Measurements from ENCODE around the gene ATRAID.
A peak's percentile ranks its signal among the peaks of the same experiment; 100 is the strongest.

Gene ATRAID

DNA sequence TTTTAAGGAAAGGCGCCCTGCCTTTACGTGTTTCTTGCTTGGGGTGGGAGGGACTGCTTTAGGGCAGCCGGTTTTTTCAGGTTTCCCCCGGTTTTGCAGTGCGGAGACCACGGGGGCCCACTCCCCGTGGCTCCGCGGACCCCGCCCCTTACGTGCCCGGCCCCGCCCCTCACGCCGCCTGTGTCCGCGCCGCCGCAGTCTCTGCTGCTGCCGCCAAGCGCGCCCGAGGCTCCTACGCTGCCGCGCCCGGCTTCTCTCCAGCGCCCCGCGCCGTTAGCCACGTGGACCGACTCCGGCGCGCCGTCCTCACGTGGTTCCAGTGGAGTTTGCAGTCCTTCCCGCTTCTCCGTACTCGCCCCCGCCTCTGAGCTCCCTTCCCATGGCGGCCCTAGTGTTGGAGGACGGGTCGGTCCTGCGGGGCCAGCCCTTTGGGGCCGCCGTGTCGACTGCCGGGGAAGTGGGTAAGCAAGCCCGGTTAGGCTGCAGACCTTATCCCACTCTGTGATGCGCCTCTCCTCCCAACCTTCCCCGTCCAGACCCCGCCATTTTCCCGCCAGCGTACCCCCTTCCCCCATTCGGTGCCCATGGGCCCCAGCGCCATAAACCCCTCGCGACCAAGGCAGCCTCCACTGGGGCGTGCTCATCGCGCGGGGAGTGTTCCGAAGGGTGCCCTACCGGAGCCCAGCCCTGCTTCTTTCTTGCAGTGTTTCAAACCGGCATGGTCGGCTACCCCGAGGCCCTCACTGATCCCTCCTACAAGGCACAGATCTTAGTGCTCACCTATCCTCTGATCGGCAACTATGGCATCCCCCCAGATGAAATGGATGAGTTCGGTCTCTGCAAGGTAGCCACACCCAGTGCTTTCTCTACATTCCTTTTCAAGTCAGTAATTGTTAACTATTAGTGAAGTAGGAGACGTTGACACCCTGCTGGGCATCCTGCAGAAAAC lies 5.6 kb downstream of the ATRAID start, which contains the start of gene CAD:
Gene CAD (plus strand): TSS at position 197 of the 949 bp plus-strand sequence. CDS start 183 bp downstream, at position 380.
- DNase-seq, result peak; percentile 18 to 89 (median 69)

DNA sequence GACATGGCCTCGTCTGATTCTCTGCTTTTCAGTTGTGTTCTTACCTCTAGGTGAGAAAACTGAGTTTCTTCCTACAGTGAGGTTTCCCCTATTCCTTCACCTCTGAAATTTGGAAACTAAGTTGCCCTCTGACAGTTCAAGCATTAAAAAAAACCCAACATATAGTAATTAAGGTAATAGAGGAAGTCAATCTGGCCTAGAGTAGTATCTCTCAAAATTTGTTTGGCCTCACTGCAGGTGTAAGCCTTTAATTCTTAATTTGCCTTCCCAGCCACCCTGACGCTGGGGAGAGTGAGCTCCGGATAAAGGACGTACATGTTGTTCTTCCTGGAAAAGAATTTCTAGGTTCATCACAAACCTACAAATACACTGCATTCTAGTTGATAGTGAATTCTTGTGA lies 6.8 kb downstream of the ATRAID start:
- DNase-seq, result no peak

DNA sequence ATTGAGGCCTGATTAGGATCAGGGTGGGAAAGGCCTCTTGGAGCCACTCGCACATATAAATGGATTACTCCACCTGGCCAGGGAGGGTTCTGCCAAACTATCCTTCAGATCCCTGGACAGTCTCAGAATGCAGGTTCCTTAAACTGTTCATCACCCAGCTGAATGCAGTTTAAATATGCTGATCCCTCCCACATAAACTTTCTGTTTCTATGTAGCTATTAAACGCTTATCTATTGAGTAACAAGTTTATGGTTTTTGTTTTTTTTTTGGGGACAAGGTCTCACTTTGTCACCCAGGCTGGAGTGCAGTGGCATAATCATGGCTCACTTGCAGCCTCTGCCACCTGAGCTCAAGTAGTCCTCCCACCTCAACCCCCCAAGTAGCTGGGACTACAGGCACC lies 7.2 kb downstream of the ATRAID start:
- DNase-seq, result no peak

DNA sequence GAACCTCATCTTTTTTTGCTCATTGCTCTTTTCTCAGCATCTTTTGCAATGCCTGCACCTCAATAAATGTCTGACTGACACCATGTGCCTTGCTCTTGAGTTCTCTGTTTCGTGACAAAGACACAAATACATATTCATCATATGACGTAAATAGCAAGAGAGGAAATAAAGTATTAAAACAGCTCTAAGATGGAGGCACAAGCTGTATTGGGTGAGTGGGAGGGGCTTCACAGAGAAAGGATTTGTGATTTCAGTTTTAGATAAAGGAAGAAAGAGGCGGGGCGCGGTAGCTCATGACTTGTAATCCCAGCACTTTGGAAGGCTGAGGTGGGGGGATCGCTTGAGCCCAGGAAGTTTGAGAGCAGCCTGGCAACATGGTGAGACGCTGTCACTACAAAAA lies 8.2 kb downstream of the ATRAID start:
- no peak for DNase-seq

DNA sequence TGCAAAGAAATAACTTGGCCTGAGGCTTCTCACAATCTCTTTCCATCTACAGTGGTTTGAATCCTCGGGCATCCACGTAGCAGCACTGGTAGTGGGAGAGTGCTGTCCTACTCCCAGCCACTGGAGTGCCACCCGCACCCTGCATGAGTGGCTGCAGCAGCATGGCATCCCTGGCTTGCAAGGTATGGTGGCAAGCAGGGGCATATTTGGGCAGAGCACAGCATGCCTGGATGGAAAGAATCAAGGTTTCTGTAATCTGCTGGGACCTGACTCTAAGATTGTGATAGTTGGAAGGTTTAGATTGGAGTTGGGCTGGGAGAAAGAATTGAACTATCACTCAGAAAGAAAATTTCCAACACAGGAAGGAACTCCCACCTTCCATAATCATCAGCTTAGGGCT lies 9.3 kb downstream of the ATRAID start:
- no peak for DNase-seq

DNA sequence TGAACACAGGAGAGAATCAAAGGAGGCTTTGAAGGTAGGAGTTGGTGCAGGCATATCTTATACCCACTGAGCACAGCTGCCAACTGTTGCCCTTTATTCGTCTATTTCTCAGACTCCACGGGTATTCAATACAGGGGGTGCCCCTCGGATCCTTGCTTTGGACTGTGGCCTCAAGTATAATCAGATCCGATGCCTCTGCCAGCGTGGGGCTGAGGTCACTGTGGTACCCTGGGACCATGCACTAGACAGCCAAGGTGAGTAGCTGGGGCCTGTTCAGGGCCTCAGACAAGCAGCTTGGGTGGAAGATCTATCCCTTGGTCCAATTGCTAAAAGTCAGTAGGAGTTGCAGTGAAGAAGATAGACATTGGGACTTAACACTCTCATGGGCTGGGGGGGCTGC lies 10.6 kb downstream of the ATRAID start:
- no peak for DNase-seq

DNA sequence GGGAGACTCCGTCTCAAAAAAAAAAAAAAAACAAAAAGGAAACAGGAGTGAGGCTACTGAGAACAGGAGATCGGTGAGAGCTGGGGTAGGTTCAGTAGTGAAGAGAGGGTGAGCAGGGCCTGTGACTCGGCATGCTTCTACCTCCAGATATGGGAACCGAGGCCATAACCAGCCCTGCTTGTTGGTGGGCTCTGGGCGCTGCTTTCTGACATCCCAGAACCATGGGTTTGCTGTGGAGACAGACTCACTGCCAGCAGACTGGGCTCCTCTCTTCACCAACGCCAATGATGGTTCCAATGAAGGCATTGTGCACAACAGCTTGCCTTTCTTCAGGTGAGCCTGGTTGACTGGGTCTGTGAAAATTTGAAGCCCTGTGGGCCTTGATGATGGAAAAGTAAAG lies 11.6 kb downstream of the ATRAID start:
- no peak for DNase-seq

DNA sequence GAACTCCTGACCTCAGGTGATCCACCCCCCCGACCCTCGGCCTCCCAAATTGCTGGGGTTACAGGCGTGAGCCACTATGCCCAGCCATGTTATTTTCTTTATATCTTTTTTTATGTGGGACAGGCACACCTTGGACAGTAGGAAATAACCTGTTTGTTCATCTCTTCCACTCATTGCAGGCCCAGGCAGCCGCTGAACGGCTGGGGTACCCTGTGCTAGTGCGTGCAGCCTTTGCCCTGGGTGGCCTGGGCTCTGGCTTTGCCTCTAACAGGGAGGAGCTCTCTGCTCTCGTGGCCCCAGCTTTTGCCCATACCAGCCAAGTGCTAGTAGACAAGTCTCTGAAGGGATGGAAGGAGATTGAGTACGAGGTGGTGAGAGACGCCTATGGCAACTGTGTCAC lies 13.7 kb downstream of the ATRAID start:
- no peak for DNase-seq

DNA sequence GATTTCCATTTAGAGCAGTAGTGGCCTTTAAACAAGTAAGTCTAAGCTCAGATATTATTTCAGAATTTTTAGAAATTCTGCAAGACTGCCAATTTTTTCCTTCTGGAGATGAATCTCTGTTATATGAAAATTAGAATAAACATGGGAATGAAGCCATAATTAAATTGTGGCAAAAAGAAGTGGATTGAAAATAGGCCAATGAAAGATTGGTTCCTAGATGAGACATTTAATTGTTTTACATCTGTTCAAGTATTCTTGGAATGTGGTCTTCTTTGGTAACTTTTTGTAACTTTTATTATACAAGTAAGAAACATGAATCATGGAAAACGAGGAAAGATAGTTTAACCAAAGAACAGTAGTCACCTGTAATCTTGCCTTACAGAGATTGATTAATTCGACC lies 15.7 kb downstream of the ATRAID start:
- DNase-seq, result no peak

DNA sequence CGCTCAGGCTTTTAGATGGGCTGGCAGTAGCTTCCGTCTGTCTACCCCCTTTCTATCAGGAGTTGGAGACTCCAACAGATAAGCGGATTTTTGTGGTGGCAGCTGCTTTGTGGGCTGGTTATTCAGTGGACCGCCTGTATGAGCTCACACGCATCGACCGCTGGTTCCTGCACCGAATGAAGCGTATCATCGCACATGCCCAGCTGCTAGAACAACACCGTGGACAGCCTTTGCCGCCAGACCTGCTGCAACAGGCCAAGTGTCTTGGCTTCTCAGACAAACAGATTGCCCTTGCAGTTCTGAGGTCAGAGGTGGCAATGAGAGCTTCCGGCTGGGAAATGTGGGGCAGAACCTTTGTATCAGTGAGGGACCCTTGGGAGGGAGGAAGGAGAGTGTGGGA lies 20.1 kb downstream of the ATRAID start:
- no peak for DNase-seq

DNA sequence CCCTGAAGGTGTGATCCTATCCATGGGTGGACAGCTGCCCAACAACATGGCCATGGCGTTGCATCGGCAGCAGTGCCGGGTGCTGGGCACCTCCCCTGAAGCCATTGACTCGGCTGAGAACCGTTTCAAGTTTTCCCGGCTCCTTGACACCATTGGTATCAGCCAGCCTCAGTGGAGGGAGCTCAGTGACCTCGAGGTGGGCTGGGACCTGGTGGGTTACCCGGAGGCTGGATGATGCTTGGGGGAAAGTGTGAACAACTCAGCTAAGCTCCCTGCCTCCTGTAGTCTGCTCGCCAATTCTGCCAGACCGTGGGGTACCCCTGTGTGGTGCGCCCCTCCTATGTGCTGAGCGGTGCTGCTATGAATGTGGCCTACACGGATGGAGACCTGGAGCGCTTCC lies 21.5 kb downstream of the ATRAID start:
- DNase-seq, result no peak

DNA sequence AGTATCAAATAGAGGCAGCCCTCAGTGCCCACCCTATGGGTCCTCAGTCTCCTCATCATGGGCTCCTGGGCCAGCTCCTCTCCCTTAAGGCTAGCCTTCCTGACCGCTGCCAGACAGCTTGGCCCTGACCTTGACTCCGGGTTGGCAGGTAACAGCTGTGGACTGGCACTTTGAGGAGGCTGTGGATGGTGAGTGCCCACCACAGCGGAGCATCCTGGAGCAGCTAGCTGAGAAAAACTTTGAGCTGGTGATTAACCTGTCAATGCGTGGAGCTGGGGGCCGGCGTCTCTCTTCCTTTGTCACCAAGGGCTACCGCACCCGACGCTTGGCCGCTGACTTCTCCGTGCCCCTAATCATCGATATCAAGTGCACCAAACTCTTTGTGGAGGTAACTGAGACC lies 24.3 kb downstream of the ATRAID start:
- DNase-seq, result no peak

DNA sequence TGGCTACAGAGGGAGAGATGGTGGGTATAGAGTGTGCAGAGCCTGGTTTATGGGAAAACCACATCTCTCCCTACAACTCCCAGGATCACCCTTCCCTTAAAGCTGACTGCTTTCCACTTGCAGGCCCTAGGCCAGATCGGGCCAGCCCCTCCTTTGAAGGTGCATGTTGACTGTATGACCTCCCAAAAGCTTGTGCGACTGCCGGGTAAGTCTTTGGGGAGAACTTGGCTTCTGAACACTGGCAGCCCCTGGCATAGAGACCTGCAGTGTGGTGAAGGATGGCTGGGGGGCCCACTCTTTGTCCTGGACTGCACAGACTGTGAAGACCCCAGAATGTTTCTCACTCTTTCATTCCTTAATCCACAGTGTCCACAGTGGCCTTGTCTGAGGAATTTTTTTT lies 24.8 kb downstream of the ATRAID start:
- DNase-seq, result no peak

DNA sequence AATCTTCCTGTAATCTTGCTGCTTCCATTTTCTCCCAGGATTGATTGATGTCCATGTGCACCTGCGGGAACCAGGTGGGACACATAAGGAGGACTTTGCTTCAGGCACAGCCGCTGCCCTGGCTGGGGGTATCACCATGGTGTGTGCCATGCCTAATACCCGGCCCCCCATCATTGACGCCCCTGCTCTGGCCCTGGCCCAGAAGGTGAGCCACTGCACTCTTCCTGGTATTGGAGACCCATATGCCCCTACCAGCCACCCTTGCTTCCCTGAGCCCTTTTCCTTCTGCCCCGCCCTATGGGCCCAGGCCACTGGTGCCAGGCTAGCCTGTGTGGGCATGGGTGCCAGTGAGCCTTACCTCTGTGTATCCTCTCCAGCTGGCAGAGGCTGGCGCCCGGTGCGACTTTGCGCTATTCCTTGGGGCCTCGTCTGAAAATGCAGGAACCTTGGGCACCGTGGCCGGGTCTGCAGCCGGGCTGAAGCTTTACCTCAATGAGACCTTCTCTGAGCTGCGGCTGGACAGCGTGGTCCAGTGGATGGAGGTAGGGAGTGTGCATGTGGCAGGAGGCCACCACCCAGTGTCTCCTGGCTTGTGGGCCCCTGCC lies 25.6 kb downstream of the ATRAID start:
- no peak for DNase-seq

DNA sequence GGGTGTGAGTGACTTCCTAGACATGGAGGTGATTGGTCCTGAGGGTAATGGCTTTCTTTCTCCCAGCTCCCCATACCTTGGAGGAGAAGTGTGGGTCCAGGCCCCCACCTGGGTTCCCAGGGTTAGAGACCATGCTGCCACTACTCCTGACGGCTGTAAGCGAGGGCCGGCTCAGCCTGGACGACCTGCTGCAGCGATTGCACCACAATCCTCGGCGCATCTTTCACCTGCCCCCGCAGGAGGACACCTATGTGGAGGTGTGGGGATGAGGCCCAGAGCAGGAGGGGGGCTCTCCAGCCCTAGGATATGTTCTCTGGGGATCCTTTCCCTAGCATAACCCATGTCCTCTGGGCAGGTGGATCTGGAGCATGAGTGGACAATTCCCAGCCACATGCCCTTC lies 27.1 kb downstream of the ATRAID start:
- no peak for DNase-seq

DNA sequence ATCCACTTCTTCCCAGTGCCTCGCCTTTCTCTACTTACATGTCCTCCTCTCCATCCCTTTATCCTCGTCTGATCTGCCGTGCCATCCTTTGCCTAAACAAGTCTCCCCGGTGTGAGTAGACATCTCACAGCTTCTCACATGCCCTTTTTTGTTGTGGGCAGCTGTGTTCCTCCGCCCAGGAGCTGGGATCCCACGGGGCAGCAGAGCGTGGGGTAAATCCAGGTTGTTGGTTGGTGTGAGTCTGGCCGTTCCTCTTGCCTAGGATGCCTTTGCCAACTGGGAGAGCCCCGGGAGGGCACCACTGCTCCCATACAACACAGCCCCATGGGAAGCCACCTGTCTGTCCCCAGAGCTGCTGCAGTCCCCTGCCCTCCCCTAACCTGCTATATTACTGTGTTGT lies 28.6 kb downstream of the ATRAID start:
- DNase-seq, result no peak

DNA sequence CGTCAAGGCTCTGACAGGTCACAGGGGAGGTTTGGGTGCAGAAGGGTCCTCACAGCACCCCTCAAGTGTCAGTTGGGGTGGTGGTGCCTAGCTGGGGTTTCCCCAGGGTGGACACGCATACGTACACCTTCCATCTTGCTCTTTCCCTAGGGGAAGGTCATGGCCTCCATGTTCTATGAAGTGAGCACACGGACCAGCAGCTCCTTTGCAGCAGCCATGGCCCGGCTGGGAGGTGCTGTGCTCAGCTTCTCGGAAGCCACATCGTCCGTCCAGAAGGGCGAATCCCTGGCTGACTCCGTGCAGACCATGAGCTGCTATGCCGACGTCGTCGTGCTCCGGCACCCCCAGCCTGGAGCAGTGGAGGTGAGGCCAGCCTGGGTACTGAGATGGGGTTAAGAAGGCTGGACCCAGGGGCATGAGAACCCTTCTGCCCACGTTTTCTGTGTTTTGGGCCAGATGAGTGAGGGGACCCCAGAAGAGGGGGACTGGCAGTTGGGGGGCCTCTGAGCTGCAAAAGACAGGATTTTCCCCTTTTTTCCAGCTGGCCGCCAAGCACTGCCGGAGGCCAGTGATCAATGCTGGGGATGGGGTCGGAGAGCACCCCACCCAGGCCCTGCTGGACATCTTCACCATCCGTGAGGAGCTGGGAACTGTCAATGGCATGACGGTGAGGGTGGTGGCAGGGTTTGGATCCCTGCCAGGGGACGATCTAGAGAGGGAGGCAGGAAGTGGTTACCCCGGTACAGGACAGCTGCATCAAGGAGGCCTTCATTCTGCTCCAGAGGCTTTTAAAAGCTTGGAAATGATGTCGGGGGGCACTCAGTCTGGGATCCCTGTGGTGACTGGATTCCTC lies 30.1 kb downstream of the ATRAID start:
- no peak for DNase-seq

DNA sequence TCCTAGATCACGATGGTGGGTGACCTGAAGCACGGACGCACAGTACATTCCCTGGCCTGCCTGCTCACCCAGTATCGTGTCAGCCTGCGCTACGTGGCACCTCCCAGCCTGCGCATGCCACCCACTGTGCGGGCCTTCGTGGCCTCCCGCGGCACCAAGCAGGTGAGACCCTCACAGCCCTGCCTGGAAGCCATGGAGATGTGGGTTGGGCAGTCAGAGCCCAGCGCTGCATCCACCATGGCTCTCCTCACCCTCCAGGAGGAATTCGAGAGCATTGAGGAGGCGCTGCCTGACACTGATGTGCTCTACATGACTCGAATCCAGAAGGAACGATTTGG lies 30.7 kb downstream of the ATRAID start:
- DNase-seq, result no peak

DNA sequence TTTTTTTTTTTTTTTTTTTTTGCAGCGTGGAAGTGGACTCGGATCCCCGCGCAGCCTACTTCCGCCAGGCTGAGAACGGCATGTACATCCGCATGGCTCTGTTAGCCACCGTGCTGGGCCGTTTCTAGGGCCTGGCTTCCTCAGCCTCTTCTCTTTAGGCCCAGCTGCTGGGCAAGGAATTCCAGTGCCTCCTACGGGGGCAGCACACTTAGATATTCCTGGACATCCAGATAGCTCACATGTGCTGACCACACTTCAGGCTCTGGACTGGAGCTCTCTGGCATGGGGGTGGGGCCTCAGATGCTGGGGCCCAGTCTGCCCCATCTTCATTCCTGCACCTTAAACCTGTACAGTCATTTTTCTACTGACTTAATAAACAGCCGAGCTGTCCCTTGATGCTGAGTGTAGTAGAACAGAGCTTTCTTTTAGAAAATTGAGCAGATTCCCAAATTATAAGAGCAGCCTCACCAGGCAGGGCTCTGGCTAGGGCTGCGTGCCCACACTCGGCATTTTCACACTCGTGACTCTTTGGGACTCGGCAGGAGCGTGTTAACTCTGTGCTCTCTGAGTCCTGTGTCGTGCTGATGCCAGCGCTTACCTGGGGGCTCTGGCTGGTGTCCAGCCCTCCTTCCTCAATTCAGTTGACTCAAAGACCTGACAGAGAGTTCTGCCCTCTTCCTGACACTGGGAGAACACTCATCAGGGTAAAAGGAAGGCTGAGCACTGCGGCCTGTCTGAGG lies 31.7 kb downstream of the ATRAID start:
- no peak for DNase-seq

DNA sequence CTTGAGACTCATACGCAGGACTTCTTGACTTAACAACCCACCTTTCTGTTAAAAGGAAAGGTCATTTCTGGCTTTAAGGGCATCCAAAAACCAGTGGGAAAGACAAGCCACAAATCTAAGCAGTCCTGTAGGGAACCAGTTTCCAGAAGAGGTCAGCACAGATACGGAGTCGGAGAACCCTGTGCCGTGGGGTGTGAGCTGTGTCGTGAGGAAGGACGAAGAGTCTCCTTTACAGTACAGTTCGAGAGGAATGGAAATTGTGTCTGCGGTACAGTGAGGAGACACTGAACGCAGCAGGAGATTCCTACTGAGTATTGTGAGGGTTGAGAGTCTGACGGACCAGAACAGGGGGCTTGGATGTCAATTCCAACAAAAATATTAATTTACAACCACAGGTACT lies 33.3 kb downstream of the ATRAID start:
- DNase-seq, result no peak

DNA sequence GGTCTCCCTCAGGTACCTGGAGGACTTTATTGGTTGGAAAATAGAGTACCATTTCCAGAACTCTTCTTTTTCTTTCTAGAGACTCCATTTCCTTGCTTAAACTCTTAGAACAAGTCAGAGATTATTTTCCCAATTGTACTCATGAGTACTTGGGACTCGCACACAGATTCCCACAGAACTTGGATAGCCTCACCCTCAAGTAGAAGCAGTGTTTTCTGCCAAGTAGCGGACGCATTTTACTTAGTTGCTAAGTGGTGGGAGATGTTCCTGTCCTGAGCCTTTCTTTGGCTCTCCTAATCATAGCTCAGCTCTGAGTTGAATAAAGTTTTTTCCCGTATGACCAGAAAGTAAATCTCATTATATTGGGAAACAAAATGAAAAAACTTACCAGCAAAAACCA lies 33.8 kb downstream of the ATRAID start:
- DNase-seq, result no peak

Data from amygdala (tissue), 56 donors.